GM19043 (cell line): Measurements from ENCODE around the gene TADA2A.

Experiments
- ATAC-seq: cut with Tn5 transposase; IDR thresholded peaks from one replicate; pipeline ENCODE4 v1.9.1; 2021; ENCODE audit warnings: low read depth; ENCODE audit not compliant: unreplicated experiment

Gene TADA2A

DNA sequence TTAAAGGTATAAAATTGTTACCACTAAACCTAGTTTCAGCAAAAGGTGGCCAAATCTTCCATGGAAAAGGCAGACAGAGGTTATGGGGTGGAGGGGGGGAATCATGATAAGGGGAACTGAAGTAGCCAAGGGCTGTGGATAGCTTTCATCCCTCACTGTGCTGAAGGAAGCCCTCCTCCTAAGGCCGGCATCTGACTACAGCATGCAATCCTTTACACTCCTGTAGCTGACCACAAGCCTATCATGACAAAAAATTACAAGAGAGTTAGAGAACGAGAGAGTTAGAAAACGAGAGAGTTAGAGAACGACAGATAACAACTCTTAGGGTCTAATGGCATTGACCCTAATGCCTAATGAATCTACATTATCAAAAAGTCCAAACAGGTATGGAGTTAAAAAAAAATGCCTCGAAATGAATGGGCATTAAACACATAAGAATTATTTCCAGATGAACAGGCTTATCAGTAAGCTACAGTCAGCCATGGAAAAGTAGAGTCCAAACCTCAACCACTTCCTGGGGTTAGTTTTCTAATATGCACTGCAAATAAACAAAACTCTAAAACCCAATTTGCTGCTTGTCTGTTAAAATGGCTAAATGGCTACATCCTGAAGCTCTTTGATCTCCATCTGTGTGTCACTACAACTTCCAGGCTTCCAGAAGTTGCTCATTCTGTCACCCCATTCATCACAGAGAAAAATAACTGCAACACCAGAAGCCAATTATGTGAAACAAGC, 112.7 kb downstream of the TADA2A start:
- no peak for ATAC-seq

DNA sequence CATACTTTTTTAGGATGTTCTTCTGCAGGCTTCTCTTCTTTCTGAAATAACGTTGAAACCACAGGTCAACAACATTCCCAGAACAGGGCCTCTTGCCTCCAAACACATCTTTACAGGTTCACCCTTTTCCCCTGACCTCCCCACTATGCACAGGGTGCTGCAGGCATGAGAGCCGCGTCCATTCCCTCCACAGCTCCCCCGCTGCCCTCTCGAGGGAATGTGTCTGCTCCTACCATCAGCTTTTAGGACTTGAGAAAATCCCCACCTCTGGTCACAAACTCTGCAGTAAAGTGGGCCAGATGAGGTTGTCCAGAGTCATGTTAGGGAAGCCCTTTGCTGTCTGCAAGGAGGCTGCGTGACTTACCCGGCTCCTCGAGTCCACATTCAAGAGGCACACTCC, 113.5 kb downstream of the TADA2A start:
- ATAC-seq: no peak

DNA sequence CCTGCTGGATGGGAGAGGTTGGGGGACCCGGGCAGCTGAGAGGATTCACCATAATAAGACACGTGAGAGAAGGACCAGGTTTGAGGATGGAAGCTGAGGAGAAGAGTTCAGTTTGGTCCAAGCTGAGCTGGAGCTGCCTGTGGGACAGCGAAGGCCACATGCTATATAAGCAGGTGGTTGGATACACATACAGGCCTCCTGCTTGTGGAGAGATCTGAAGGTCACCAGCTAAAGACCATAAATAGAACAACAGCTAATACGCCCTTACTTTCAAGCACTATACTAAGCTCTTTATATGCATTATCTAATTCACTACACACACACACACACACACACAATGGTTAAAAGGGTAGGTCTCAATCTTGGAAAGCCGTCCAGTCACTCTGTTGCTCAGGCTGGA, 115.1 kb downstream of the TADA2A start:
- no peak for ATAC-seq

DNA sequence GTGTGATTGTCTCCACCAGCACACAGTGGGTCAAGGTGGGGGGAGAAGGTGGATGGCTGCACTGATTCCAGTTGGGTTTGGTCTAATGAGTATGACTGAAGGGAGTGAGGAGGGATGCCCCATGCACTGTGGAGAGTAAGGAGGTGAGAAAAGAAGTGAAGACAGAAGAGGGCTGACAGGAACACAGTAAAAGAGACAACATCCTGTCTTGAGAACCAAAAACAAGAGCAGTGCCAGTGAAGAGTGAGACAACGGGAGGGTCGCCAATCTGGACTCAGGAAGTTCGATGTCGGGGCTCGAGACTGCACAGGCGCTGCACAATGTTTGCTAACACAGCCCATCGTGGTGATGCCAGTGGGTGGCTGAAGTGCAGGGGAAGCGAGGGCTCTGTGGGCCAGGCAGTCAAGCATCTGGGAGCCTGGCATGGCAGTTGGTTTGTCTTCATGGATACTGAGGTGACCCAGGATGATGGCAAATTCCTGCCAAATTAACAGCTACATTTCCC, 117.1 kb downstream of the TADA2A start:
- ATAC-seq: no peak

DNA sequence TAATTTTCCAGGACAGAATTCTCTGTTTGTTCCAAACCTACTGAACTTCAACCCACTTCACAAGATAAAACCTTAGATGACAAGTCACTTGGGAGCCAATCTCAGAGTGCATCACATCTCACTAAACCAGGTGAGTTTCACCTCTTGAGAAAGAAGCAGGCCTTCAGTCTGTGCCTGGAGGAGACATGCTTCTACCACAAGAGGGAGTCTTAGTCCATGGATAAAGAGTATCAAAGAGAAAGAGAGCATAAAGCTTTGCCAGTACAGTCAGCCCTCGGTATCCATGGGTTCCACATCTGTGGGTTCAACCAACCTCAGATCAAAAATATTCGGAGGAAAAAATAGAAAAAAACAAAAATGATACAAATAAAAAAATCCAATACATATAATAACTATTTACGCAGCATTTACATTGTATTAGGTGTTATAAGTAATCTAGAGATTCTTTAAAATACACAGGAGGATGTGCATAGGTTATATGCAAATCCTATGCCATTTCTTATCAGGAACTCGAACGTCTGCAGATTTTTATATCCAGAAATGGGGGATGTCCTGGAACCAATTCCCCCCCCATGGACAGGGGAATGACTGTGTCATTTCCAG, 120.7 kb downstream of the TADA2A start:
- no peak for ATAC-seq
